Loucy (cell line): ENCODE measurements around the gene PER2.

Source experiments
- H2AFZ ChIP-seq: fragments of 200-600 bp; sonication (generic); 2 replicates; pipeline ENCODE4 v1.6.0; 2016; ENCODE audit warnings: antibody characterized with exemption, mild to moderate bottlenecking, low read length, moderate library complexity
- H3F3A ChIP-seq: fragments of 200-600 bp; 2 replicates; pipeline ENCODE4 v1.6.0; 2016; ENCODE audit warnings: antibody characterized with exemption, low read depth, mild to moderate bottlenecking
- H3K27me3 ChIP-seq: fragments of 200-600 bp; sonication (generic); 2 replicates; pipeline ENCODE4 v1.6.1; 2014; ENCODE audit warnings: low read length, mild to moderate bottlenecking; ENCODE audit not compliant: insufficient read depth, poor library complexity, severe bottlenecking
- H3K36me3 ChIP-seq: fragments of 200-600 bp; sonication (generic); 2 replicates; pipeline ENCODE4 v1.6.1; 2016; ENCODE audit warnings: low read length; ENCODE audit not compliant: insufficient read depth
- H3K4me1 ChIP-seq: fragments of 200-600 bp; sonication (generic); 2 replicates; pipeline ENCODE4 v1.5.1; 2014; ENCODE audit warnings: low read length, mild to moderate bottlenecking; ENCODE audit not compliant: insufficient read depth, poor library complexity, severe bottlenecking
- H3K4me2 ChIP-seq: fragments of 200-600 bp; sonication (generic); 2 replicates; pipeline ENCODE4 v1.6.0; 2014; ENCODE audit warnings: antibody characterized with exemption, low read length, low read depth, mild to moderate bottlenecking; ENCODE audit not compliant: poor library complexity, severe bottlenecking
- H3K4me3 ChIP-seq: fragments of 200-600 bp; sonication (generic); 2 replicates; pipeline ENCODE4 v1.5.1; 2014; ENCODE audit warnings: low read length, mild to moderate bottlenecking, mixed read lengths; ENCODE audit not compliant: poor library complexity, severe bottlenecking
- H3K79me2 ChIP-seq: fragments of 200-600 bp; sonication (generic); 2 replicates; pipeline ENCODE4 v1.6.1; 2014; ENCODE audit warnings: low read length; ENCODE audit not compliant: insufficient read depth
- H3K9ac ChIP-seq: fragments of 200-600 bp; sonication (generic); 2 replicates; pipeline ENCODE4 v1.6.0; 2014; ENCODE audit warnings: mild to moderate bottlenecking, low read depth, low read length, moderate library complexity; ENCODE audit not compliant: poor library complexity, severe bottlenecking
- H3K9me2 ChIP-seq: fragments of 200-600 bp; sonication (generic); replicated peaks from 2 replicates; pipeline ENCODE4 v1.6.1; 2016; ENCODE audit warnings: low read depth, low read length, mixed read lengths
- H3K9me3 ChIP-seq: fragments of 200-600 bp; sonication (generic); 2 replicates; pipeline ENCODE4 v1.6.1; 2014; ENCODE audit warnings: mild to moderate bottlenecking, antibody characterized with exemption, low read length, low read depth; ENCODE audit not compliant: insufficient read depth
- H4K20me1 ChIP-seq: fragments of 200-600 bp; sonication (generic); 2 replicates; pipeline ENCODE4 v1.6.0; 2014; ENCODE audit warnings: antibody characterized with exemption, low read length, mild to moderate bottlenecking; ENCODE audit not compliant: insufficient read depth, poor library complexity, severe bottlenecking
- EZH2phosphoT487 ChIP-seq: fragments of 200-600 bp; IDR thresholded peaks from 2 replicates; pipeline ENCODE4 v1.6.1; 2018; ENCODE audit warnings: antibody characterized with exemption, mild to moderate bottlenecking, moderate library complexity, borderline replicate concordance
- TF ChIP-seq, protein P1 (sequence below): fragments of 200-600 bp; sonication (generic); conservative IDR thresholded peaks from 2 replicates; pipeline ENCODE4 v1.5.1; 2014; ENCODE audit warnings: mild to moderate bottlenecking, antibody characterized with exemption, low read length

Gene PER2

DNA sequence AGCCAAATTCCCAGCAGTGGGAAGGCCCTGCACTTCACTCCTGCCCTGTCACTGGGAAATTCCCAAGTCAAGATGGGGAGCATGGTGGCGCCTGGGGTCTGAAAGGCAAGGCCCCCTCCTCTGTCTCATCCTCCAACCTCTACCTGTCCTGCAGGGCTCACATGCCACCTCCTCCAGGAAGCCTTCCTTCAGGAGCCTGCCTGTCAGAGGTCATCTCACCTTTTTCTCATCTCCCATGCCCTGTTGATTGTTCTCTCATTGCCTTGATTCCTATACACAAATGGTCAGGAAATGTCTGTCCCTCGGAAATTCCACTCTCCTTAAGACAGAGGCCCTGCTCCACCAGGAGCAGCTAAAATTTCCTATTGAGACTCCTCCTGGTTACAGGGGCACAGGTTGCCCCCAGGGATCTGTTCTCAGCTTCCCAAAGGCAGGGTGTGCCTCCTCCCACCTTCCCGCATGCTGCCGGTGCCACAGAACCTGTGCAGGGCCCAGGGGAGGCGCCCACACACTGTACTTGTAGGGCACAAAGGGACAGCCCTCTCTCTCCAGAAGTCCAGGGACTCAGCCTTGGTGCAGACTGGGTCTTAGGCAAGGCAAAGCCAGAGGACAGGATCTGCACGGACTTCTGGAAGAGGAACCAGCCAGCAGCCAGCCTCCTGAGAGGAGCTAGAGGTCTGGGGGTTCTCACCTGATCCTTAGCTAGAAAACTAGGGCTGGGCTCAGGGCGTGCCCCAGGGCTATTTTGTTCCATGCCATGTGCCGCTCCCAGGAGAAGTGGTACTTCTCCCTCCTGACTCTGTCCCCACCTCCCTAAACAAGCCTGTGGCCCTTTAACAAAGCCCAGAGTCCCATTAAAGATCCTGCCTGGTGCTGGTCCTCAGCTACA lies 61.5 kb downstream of the PER2 start:
- no peak overlapping the region for H2AFZ ChIP-seq
- no peaks in the 10 kb centered on the region for H3F3A ChIP-seq
- H3K4me1 ChIP-seq = no peaks in the 10 kb centered on the region
- no peaks in the 10 kb centered on the region for H3K27me3 ChIP-seq
- no peaks in the 10 kb centered on the region for H4K20me1 ChIP-seq
- no peaks in the 10 kb centered on the region for H3K9me3 ChIP-seq
- TF ChIP-seq, protein P1, sequence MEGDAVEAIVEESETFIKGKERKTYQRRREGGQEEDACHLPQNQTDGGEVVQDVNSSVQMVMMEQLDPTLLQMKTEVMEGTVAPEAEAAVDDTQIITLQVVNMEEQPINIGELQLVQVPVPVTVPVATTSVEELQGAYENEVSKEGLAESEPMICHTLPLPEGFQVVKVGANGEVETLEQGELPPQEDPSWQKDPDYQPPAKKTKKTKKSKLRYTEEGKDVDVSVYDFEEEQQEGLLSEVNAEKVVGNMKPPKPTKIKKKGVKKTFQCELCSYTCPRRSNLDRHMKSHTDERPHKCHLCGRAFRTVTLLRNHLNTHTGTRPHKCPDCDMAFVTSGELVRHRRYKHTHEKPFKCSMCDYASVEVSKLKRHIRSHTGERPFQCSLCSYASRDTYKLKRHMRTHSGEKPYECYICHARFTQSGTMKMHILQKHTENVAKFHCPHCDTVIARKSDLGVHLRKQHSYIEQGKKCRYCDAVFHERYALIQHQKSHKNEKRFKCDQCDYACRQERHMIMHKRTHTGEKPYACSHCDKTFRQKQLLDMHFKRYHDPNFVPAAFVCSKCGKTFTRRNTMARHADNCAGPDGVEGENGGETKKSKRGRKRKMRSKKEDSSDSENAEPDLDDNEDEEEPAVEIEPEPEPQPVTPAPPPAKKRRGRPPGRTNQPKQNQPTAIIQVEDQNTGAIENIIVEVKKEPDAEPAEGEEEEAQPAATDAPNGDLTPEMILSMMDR = no peak
- no peak for TF ChIP-seq EZH2phosphoT487
- H3K36me3 ChIP-seq = no peaks in the 10 kb centered on the region
- H3K9me2 ChIP-seq = no peaks in the 10 kb centered on the region
- no peak overlapping the region for H3K4me2 ChIP-seq
- H3K79me2 ChIP-seq = no peaks in the 10 kb centered on the region
- H3K4me3 ChIP-seq = no peak overlapping the region
- H3K9ac ChIP-seq = no peak overlapping the region

DNA sequence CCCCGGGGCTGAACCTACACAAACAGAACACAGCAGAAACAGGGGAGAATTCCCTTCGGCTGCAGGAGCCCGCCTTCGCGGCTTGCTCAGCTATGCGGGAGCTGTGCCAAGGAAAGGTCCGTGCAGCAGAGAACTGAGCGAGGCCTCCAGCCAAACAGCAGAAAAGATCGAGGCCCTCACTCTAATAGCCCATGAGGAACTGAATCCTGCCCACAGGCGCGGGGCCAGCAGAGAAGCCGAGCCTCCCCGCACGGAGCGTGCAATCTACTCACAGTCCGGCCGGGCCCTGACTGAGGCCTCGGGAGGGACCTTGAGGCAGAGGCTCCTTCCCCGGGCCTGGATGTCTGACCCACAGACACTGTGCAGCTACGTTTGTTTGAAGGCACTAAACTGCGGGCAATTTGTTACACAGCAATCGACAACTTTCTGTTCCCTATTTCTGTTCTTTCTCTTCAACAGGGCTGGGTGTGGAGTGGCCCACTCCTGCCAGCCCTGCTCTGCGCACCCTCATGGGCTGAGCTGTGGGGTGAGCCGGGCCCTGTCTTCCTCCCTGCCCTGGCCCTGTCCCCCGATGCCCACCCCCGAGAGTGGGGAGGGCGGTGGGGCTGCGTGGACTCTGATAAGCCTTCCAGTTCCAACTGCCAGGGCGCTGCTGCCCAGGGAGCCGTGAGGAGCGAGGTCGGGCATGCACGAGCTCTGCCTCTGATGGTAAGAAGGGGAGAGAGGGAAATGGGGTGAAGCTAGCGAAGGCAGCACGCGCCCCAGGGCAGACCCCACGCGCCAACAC lies 62.3 kb downstream of the PER2 start:
- no peak for TF ChIP-seq EZH2phosphoT487
- H3K9ac ChIP-seq = no peak overlapping the region
- no peak overlapping the region for H3K4me2 ChIP-seq

DNA sequence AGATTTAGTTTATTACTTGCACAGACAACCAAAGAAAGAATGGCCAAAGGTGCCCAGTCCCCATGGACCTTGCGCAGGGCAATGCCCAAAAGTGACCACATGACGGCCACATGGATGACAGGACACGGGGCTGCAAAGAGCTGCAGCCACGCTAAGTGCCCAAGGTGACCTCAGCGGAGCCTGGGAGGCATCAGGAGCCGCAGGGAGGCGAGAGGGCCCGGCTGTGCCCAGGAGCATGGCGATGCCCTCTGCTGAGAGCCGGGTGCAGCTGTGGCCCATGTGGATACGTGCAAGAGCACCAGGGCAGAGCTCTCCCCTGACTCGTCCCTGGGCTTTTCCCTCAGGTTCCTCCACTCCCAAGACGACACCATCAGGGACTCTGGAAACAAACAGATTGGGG lies 63.3 kb downstream of the PER2 start:
- Histone ChIP-seq H3F3A (no peaks in the 10 kb centered on the region), H2AFZ (no peak overlapping the region), H3K27me3 (no peaks in the 10 kb centered on the region), H4K20me1 (no peaks in the 10 kb centered on the region), H3K9me2 (no peaks in the 10 kb centered on the region), H3K9me3 (no peaks in the 10 kb centered on the region), H3K9ac (no peak overlapping the region), H3K79me2 (no peaks in the 10 kb centered on the region), H3K4me3 (no peak overlapping the region), H3K4me2 (no peak overlapping the region), H3K4me1 (no peaks in the 10 kb centered on the region), H3K36me3 (no peaks in the 10 kb centered on the region)
- no peak for TF ChIP-seq EZH2phosphoT487
- TF ChIP-seq, protein P1 = no peak

More for the DNA sequence above, 62.3 kb downstream of the PER2 start:
- Histone ChIP-seq H3K4me1 (no peaks in the 10 kb centered on the region), H3K27me3 (no peaks in the 10 kb centered on the region), H2AFZ (no peak overlapping the region), H3K4me3 (no peak overlapping the region), H3K79me2 (no peaks in the 10 kb centered on the region), H3F3A (no peaks in the 10 kb centered on the region), H3K9me3 (no peaks in the 10 kb centered on the region), H3K36me3 (no peaks in the 10 kb centered on the region), H4K20me1 (no peaks in the 10 kb centered on the region), H3K9me2 (no peaks in the 10 kb centered on the region)
